GM12878 (cell line): ENCODE measurements around the gene PKD1. TPM values are rescaled to one million over a fixed set of nuclear protein-coding genes. Genes with fewer than 3 reads are reported as not detected.
A peak's percentile ranks its signal among the peaks of the same experiment; 100 is the strongest.
"Not testable (repeated sequence)": the region's sequence is repeated elsewhere in the genome, so short reads cannot be mapped to it uniquely, and the experiment has no call there.

Source experiments
- ATAC-seq: fragments of 200-7000 bp; cut with Tn5 transposase; 3 replicates; pipeline ENCODE4 v1.9.1; 2020; ENCODE audit warnings: mild to moderate bottlenecking, moderate library complexity
- BruUV-seq: library from RNA; stranded (reverse); fragments of 400-500 nt; replicated peaks from 2 replicates; lab custom pipeline; 2021; lab: Mats Ljungman, UMichigan
- CTCF ChIA-PET: fragments of 300-600 bp; sonication (Branson Sonifier 250); formaldehyde crosslinking; extraction: SDS; loops from one replicate; lab custom pipeline; 2021; ENCODE audit warnings: inconsistent platforms; lab: Yijun Ruan, JAX
- POLR2A ChIA-PET: fragments of 350-600 bp; formaldehyde crosslinking; extraction: SDS; loops from one replicate; lab custom pipeline; 2021; ENCODE audit warnings: inconsistent platforms; lab: Charles Lee
- RAD21 ChIA-PET: fragments of 300-600 bp; sonication (Branson Sonifier 250); formaldehyde crosslinking; loops from one replicate; lab custom pipeline; 2023; ENCODE audit warnings: antibody characterized with exemption; ENCODE audit not compliant: unreplicated experiment; lab: Charles Lee
- SMC1A ChIA-PET: fragments of 300-600 bp; sonication (Branson Sonifier 250); formaldehyde crosslinking; loops from one replicate; lab custom pipeline; 2023; ENCODE audit not compliant: unreplicated experiment, uncharacterized antibody; lab: Charles Lee
- DNase-seq: peaks from one replicate; pipeline ENCODE4 v3.0.0-alpha.2; 2011; ENCODE audit warnings: low read depth, low spot score
- FAIRE-seq: peaks from 3 replicates; lab custom pipeline; 2011; peaks lifted over from hg19 to GRCh38; lab: Jason Lieb, UNC
- H2AFZ ChIP-seq: 2 replicates; pipeline ENCODE4 v1.6.0; 2011; ENCODE audit warnings: low read depth, low read length, control low read depth; ENCODE audit not compliant: control insufficient read depth
- H3K27ac ChIP-seq: 2 replicates; pipeline ENCODE4 v1.5.1; 2011; ENCODE audit warnings: control low read depth; ENCODE audit not compliant: control insufficient read depth, insufficient read depth
- H3K27me3 ChIP-seq, 2 experiments: replicated peaks in 1 of 2; 2 replicates each; pipeline versions ENCODE4 v1.6.0 to v1.6.1; 2011; ENCODE audit warnings: low read length in 1 of 2; ENCODE audit not compliant: control insufficient read depth in 2 of 2, insufficient read depth in 2 of 2
- H3K36me3 ChIP-seq, 2 experiments: 2 replicates each; pipeline ENCODE4 v1.5.1; 2011; ENCODE audit warnings: low read length in 1 of 2; ENCODE audit not compliant: control insufficient read depth in 2 of 2, insufficient read depth in 2 of 2
- H3K4me1 ChIP-seq: 2 replicates; pipeline ENCODE4 v1.6.1; 2011; ENCODE audit warnings: mild to moderate bottlenecking, low read length, moderate library complexity, mixed read lengths; ENCODE audit not compliant: control insufficient read depth, insufficient read depth
- H3K4me2 ChIP-seq: 2 replicates; pipeline ENCODE4 v1.6.0; 2011; ENCODE audit warnings: control low read depth; ENCODE audit not compliant: control insufficient read depth, insufficient read depth
- H3K4me3 ChIP-seq: fragments of 200-600 bp; sonication (generic); 2 replicates; pipeline ENCODE4 v1.5.1; 2016
- H3K79me2 ChIP-seq: 2 replicates; pipeline ENCODE4 v1.6.0; 2011; ENCODE audit warnings: low read length; ENCODE audit not compliant: control insufficient read depth, insufficient read depth
- H3K9ac ChIP-seq: 2 replicates; pipeline ENCODE4 v1.8.0; 2011; ENCODE audit warnings: low read length, control low read depth, mixed read lengths; ENCODE audit not compliant: control insufficient read depth, insufficient read depth
- H3K9me3 ChIP-seq: replicated peaks from 3 replicates; pipeline ENCODE4 v1.5.1; 2011; ENCODE audit warnings: mild to moderate bottlenecking, low read length; ENCODE audit not compliant: control insufficient read depth, insufficient read depth
- H4K20me1 ChIP-seq: 2 replicates; pipeline ENCODE4 v1.6.0; 2011; ENCODE audit not compliant: control insufficient read depth, insufficient read depth
- IRF4 ChIP-seq: IDR thresholded peaks from 2 replicates; pipeline ENCODE4 v1.6.1; 2011; ENCODE audit warnings: low read depth, low read length
- RAD21 ChIP-seq: IDR thresholded peaks from 2 replicates; pipeline ENCODE4 v1.6.1; 2011; ENCODE audit warnings: mild to moderate bottlenecking, low read depth, low read length, moderate library complexity; ENCODE audit not compliant: insufficient read depth
- WGBS: methylation state at CpG from one replicate; pipeline ENCODE4 v1.1.6; 2016; ENCODE audit warnings: low lambda C conversion rate; ENCODE audit not compliant: insufficient replicate concordance, insufficient coverage; ENCODE audit errors: missing lambda C conversion rate; 5-methylcytosine and 5-hydroxymethylcytosine counted together
- in situ Hi-C: fragments of 300-500 bp; cut with MboI; formaldehyde crosslinking; loops from 9 replicates; pipeline ENCODE4 v1.14.3; 2018; ENCODE audit warnings: mixed read lengths
- intact Hi-C: fragments of 100-400 bp; cut with micrococcal nuclease; formaldehyde crosslinking; loops from one replicate; pipeline ENCODE4 v1.14.2; 2022; ENCODE audit not compliant: unreplicated experiment
- polyA plus RNA-seq, 11 experiments: library from polyadenylated mRNA; depleted of rRNA in 4 of 11; unstranded in 6 of 11; stranded (reverse) in 5 of 11; fragments of >200 nt; fragmentation: Nextera tagmentation in 4 of 11; fragmentation: Illumina TruSeq in 1 of 11; extraction: Ambion mirVana in 4 of 11; extraction: Trizol in 1 of 11; gene quantifications; 1 replicate in 1 of 11; 2 replicates in 10 of 11; pipeline versions ENCODE4 v1.2.1 to v1.2.3, GENCODE V29; 2011 to 2016; ENCODE audit warnings: inconsistent platforms in 2 of 11, missing spikeins in 2 of 11, low read depth in 1 of 11
- total RNA-seq, 4 experiments: library from RNA; depleted of rRNA in 3 of 4; stranded (reverse); fragments of >200 nt in 3 of 4; fragmentation: Illumina TruSeq in 1 of 4; extraction: Trizol in 1 of 4; gene quantifications; 2 replicates each; pipeline versions ENCODE4 v1.2.1 to v1.2.3, GENCODE V29; 2013 to 2021
- TF ChIP-seq, protein P1 (sequence below), 3 experiments: IDR thresholded peaks in 2 of 3; conservative IDR thresholded peaks in 1 of 3; 2 replicates each; pipeline ENCODE4 v1.5.1; 2011; ENCODE audit warnings: low read depth in 3 of 3, low read length in 3 of 3, mild to moderate bottlenecking in 3 of 3, control low read depth in 2 of 3, moderate library complexity in 2 of 3, inconsistent platforms in 1 of 3, mixed read lengths in 1 of 3; ENCODE audit not compliant: control insufficient read depth in 2 of 3, insufficient read depth in 1 of 3; ENCODE audit errors: extremely low read depth in 1 of 3

Gene PKD1
- total and polyA plus RNA-seq, 10 of the 15 experiments (the other 5 are each of a cell fraction or from before 2014, with no cell fraction given): 0.11 to 62.0 (median 6.1) TPM

DNA sequence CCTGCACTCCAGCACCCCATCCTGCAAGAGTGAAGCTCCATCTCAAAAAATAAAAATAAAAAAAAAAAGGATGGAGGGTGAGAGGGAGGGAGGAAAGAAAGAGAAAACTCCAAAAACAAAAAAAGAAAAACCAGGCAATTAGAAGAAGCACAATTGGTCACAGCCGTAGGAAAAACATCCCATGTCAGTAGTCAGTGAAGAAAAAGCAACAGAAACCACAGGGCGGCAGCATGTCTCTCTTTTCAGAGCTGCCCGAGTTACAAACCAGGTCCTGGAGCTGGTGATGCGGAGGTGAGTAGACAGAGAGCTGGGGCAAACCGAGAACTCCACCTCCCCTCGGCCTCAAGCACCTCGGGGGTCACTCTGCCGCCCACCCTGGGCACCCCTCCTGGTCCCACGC lies 14.4 kb downstream of the PKD1 start:
- ATAC-seq: peak; percentile 89
- CTCF ChIA-PET: interaction anchor here (0.6 to 1.2 kb wide), 12 partner anchors 15 to 258 kb away, joined by 3 to 14 read pairs (median 3); partner anchors contain the start of gene PKD1
- H3K27me3 ChIP-seq, H3K4me1 ChIP-seq, intact Hi-C loops, H2AFZ ChIP-seq, H4K20me1 ChIP-seq, BruUV-seq, H3K36me3 ChIP-seq, H3K27ac ChIP-seq, H3K79me2 ChIP-seq, DNase-seq, in situ Hi-C loops, H3K4me3 ChIP-seq, H3K9me3 ChIP-seq, H3K4me2 ChIP-seq, H3K9ac ChIP-seq: not testable (repeated sequence)
- 3% methylated on average over 8 of the region's 9 CpGs for WGBS
- RAD21 ChIA-PET: interaction anchor here (0.8 to 1.3 kb wide), 4 partner anchors 15 to 34 kb away, joined by 3 to 22 read pairs (median 4); partner anchors contain the start of genes PKD1 and TRAF7
- peak; percentile 72 for TF ChIP-seq IRF4
- peak; percentile 33; the same call in 1 of the 2 replicates for TF ChIP-seq RAD21
- TF ChIP-seq, protein P1, sequence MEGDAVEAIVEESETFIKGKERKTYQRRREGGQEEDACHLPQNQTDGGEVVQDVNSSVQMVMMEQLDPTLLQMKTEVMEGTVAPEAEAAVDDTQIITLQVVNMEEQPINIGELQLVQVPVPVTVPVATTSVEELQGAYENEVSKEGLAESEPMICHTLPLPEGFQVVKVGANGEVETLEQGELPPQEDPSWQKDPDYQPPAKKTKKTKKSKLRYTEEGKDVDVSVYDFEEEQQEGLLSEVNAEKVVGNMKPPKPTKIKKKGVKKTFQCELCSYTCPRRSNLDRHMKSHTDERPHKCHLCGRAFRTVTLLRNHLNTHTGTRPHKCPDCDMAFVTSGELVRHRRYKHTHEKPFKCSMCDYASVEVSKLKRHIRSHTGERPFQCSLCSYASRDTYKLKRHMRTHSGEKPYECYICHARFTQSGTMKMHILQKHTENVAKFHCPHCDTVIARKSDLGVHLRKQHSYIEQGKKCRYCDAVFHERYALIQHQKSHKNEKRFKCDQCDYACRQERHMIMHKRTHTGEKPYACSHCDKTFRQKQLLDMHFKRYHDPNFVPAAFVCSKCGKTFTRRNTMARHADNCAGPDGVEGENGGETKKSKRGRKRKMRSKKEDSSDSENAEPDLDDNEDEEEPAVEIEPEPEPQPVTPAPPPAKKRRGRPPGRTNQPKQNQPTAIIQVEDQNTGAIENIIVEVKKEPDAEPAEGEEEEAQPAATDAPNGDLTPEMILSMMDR (IDR thresholded peaks at IDR 0.05 in 2 of 3, conservative IDR thresholded peaks at IDR 0.05 in 1 of 3; ENCODE audit: control insufficient read depth in 2 of 3, extremely low read depth in 1 of 3, insufficient read depth in 1 of 3, low read depth in 3 of 3, low read length in 3 of 3): peak; percentile 26 to 49 (median 34); a peak in 4 of 6 replicates
- SMC1A ChIA-PET: interaction anchor here (0.7 to 1.2 kb wide), 6 partner anchors 15 to 130 kb away, joined by 3 to 4 read pairs (median 3); partner anchors contain the start of genes ECI1, PKD1 and TRAF7
- POLR2A ChIA-PET: interaction anchor here (1.5 kb wide), 1 partner anchor 19 kb away, joined by 3 read pairs; no protein-coding TSS in a partner anchor
- peak; percentile 35 for FAIRE-seq

DNA sequence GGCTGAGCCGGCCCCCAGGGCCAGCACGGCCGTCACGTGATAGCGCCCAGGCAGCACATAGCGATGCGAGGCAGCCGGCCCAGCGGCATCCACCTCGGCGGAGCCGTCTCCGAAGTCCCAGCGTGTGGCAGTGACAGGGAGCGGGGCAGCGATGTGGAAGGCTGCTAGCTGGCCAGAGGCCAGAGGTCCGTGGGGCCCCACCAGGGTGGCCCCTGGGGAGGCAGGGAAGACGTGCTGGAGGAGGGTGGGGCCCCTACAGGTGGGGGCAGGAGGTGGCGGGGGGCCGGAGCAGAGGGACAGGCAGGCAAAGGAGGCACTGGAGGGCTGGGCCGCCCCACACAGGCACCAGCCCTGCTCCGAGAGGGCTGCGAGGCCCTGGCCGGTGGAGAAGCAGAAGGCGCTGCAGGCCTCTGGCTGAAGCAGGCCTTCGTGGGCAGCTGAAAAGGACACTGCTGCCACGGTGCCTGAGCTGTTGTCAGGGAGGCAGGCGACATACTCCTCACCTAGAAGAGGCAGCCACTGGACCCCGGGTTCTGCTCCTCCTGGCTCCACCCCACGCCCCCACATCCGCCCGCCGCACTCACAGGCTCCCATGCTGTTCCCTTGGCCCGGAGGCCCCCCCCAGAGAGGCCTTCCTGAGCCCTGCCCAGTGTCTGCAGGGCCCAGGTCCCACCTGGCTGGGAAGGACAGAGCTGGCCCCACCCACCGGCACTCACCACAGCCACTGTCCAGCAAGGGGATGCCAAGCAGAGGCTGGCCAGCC lies 17.6 kb downstream of the PKD1 start:
- H3K4me3 ChIP-seq, H3K9ac ChIP-seq, H3K4me1 ChIP-seq, intact Hi-C loops, H3K36me3 ChIP-seq, SMC1A ChIA-PET, DNase-seq, H3K4me2 ChIP-seq, H2AFZ ChIP-seq, H3K27me3 ChIP-seq, H4K20me1 ChIP-seq, RAD21 ChIA-PET, H3K79me2 ChIP-seq, H3K27ac ChIP-seq, ATAC-seq, FAIRE-seq, BruUV-seq, POLR2A ChIA-PET, in situ Hi-C loops, H3K9me3 ChIP-seq, CTCF ChIA-PET: not testable (repeated sequence)
- WGBS: 93% methylated on average over 9 of the region's 35 CpGs

DNA sequence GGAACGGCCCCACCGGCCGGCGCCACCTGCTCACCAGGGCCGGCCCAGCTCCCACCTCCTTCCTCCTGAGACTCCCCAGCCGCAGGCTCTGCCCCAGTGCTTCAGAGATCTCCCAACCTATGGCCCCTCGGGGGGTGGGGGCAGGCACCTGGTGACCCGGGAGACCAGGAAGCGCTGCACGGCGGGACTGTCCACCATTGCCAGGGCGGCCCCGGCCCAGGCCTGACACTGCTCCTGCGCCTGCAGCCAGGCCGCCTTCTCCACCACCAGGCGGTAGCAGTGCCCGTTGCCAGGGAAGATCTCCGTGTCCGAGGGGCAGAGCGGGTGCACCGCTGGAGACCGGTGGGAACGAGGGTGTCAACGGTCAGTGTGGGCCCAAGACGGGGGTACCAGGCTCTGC lies 18.4 kb downstream of the PKD1 start:
- in situ Hi-C loops, H3K9ac ChIP-seq, ATAC-seq, H3K27ac ChIP-seq, H3K27me3 ChIP-seq, H3K79me2 ChIP-seq, CTCF ChIA-PET, RAD21 ChIA-PET, H3K4me3 ChIP-seq, H4K20me1 ChIP-seq, POLR2A ChIA-PET, H3K4me1 ChIP-seq, BruUV-seq, FAIRE-seq, DNase-seq, H2AFZ ChIP-seq, H3K36me3 ChIP-seq, H3K4me2 ChIP-seq, H3K9me3 ChIP-seq, SMC1A ChIA-PET, intact Hi-C loops: not testable (repeated sequence)
- WGBS: 91% methylated on average over 14 of the region's 25 CpGs
